Mesendoderm (in vitro differentiated cells): ENCODE data around the gene TET1. TPM values are rescaled to one million over a fixed set of nuclear protein-coding genes. Genes with fewer than 3 reads are reported as not detected.
"Not testable (repeated sequence)": the region's sequence is repeated elsewhere in the genome, so short reads cannot be mapped to it uniquely, and the experiment has no call there.

Experiments used
- DNase-seq: peaks from one replicate; pipeline ENCODE4 v3.0.0; 2013
- H2AK5ac ChIP-seq: 2 replicates; pipeline ENCODE4 v1.6.1; 2013; ENCODE audit warnings: low read length, inconsistent platforms
- H2BK120ac ChIP-seq: 2 replicates; pipeline ENCODE4 v1.6.1; 2013; ENCODE audit warnings: low read depth, mild to moderate bottlenecking, low read length, moderate library complexity, mixed read lengths
- H2BK15ac ChIP-seq: replicated peaks from 2 replicates; pipeline ENCODE4 v1.6.1; 2013; ENCODE audit warnings: low read depth, mild to moderate bottlenecking, moderate library complexity
- H2BK5ac ChIP-seq: 2 replicates; pipeline ENCODE4 v1.6.1; 2013; ENCODE audit warnings: low read length, inconsistent platforms
- H3K18ac ChIP-seq: 2 replicates; pipeline ENCODE4 v1.6.1; 2013; ENCODE audit warnings: mild to moderate bottlenecking, low read length, mixed read lengths
- H3K23ac ChIP-seq: one replicate; pipeline ENCODE4 v1.6.1; 2013; ENCODE audit warnings: low read length
- H3K27ac ChIP-seq: 2 replicates; pipeline ENCODE4 v1.5.1; 2013; ENCODE audit warnings: low read depth, mild to moderate bottlenecking, inconsistent platforms, low read length, moderate library complexity
- H3K27me3 ChIP-seq: 2 replicates; pipeline ENCODE4 v1.6.1; 2013; ENCODE audit warnings: low read length, control low read depth, mild to moderate bottlenecking, inconsistent platforms; ENCODE audit not compliant: insufficient read depth, poor library complexity
- H3K36me3 ChIP-seq: 2 replicates; pipeline ENCODE4 v1.6.1; 2013; ENCODE audit warnings: low read length, inconsistent platforms; ENCODE audit not compliant: control insufficient read depth, insufficient read depth
- H3K4ac ChIP-seq: one replicate; pipeline ENCODE4 v1.6.1; 2013; ENCODE audit warnings: low read depth, mild to moderate bottlenecking, low read length, moderate library complexity
- H3K4me1 ChIP-seq: 2 replicates; pipeline ENCODE4 v1.6.1; 2013; ENCODE audit warnings: low read depth, low read length, inconsistent platforms; ENCODE audit not compliant: control insufficient read depth
- H3K4me2 ChIP-seq: 2 replicates; pipeline ENCODE4 v1.6.1; 2013; ENCODE audit warnings: low read length
- H3K4me3 ChIP-seq: 2 replicates; pipeline ENCODE4 v1.5.1; 2013; ENCODE audit warnings: mild to moderate bottlenecking, low read length
- H3K56ac ChIP-seq: one replicate; pipeline ENCODE4 v1.6.1; 2013; ENCODE audit warnings: low read length
- H3K79me1 ChIP-seq: 2 replicates; pipeline ENCODE4 v1.6.1; 2013; ENCODE audit warnings: low read length, inconsistent platforms
- H3K79me2 ChIP-seq: 2 replicates; pipeline ENCODE4 v1.6.1; 2013; ENCODE audit warnings: mild to moderate bottlenecking, low read length; ENCODE audit not compliant: control insufficient read depth, insufficient read depth
- H3K9ac ChIP-seq: 2 replicates; pipeline ENCODE4 v1.6.1; 2013; ENCODE audit warnings: low read length, inconsistent platforms
- H4K5ac ChIP-seq: one replicate; pipeline ENCODE4 v1.6.1; 2013; ENCODE audit warnings: low read length
- H4K8ac ChIP-seq: one replicate; pipeline ENCODE4 v1.6.1; 2013; ENCODE audit warnings: low read depth, mild to moderate bottlenecking, control low read depth, low read length, moderate library complexity
- WGBS: extraction: QIAGEN DNeasy Blood & Tissue Kit; methylation state at CpG from one replicate; pipeline ENCODE4 v1.1.7; 2013; ENCODE audit warnings: low lambda C conversion rate, missing lambda C conversion rate; ENCODE audit not compliant: insufficient coverage; ENCODE audit errors: extremely low coverage; 5-methylcytosine and 5-hydroxymethylcytosine counted together
- polyA plus RNA-seq, 2 experiments: library from polyadenylated mRNA; stranded (reverse); fragments of 200-250 nt; gene quantifications; one replicate each; pipeline ENCODE4 v1.2.3, GENCODE V29; 2013

The TET1 gene
- polyA plus RNA-seq (2013, experiment 1 of 2): 22.9 TPM
- polyA plus RNA-seq (2013, experiment 2 of 2): 23.2 TPM

- DNase-seq: peak; percentile 94
- Histone ChIP-seq H3K4me1 (peaks cover 2% of the 10 kb centered on the region), H2BK15ac (no peak within 1 kb of the TSS), H4K8ac (peak within 1 kb of the TSS; percentile 95), H3K23ac (peak within 1 kb of the TSS; percentile 97), H2BK120ac (peak within 1 kb of the TSS; percentile 33), H2BK5ac (peak within 1 kb of the TSS; percentile 76), H3K36me3 (no peaks in the 10 kb centered on the region), H3K27ac (peak within 1 kb of the TSS; percentile 88), H3K18ac (peak within 1 kb of the TSS; percentile 100), H3K9ac (peak within 1 kb of the TSS; percentile 98), H3K4ac (peak within 1 kb of the TSS; percentile 95), H2AK5ac (no peak within 1 kb of the TSS), H3K4me3 (peak within 1 kb of the TSS; percentile 99), H3K79me2 (peaks cover 46% of the 10 kb centered on the region), H3K79me1 (peaks cover 3% of the 10 kb centered on the region), H3K27me3 (no peaks in the 10 kb centered on the region), H3K56ac (peak within 1 kb of the TSS; percentile 94), H4K5ac (no peak within 1 kb of the TSS), H3K4me2 (peak within 1 kb of the TSS; percentile 59)
- no CpG with 5 or more reads among the region's 66 CpGs for WGBS
These were observed at the start of gene TET1 for GRCh38 chr10:68560186-68560942. TSS of gene TET1 (plus strand) at chr10:68560337. CDS start at chr10:68572339, 12,002 bp downstream.

GRCh38 chr10:68516216-68516615, 43.9 kb upstream of the TET1 start:
- H3K4me2 ChIP-seq, H3K36me3 ChIP-seq, H2AK5ac ChIP-seq, H3K23ac ChIP-seq, H3K4me3 ChIP-seq, H3K79me2 ChIP-seq, H3K27me3 ChIP-seq, H2BK5ac ChIP-seq, H2BK15ac ChIP-seq, H4K8ac ChIP-seq, H4K5ac ChIP-seq, DNase-seq, H3K27ac ChIP-seq, H3K79me1 ChIP-seq, H3K56ac ChIP-seq, H3K4me1 ChIP-seq, H2BK120ac ChIP-seq, H3K9ac ChIP-seq, H3K18ac ChIP-seq, H3K4ac ChIP-seq: not testable (repeated sequence)
- no CpG with 5 or more reads among the region's 2 CpGs for WGBS

GRCh38 chr10:68516766-68517165, 43.4 kb upstream of the TET1 start:
- Histone ChIP-seq H3K9ac (no peak overlapping the region), H3K79me1 (no peaks in the 10 kb centered on the region), H2BK5ac (no peak overlapping the region), H3K79me2 (no peaks in the 10 kb centered on the region), H2BK120ac (no peak overlapping the region), H3K4ac (no peak overlapping the region), H4K8ac (no peak overlapping the region), H3K23ac (no peak overlapping the region), H3K56ac (no peak overlapping the region), H3K18ac (no peak overlapping the region), H3K27ac (no peak overlapping the region), H3K4me1 (no peaks in the 10 kb centered on the region), H3K4me3 (no peak overlapping the region), H2BK15ac (no peak overlapping the region), H4K5ac (no peak overlapping the region), H2AK5ac (no peak overlapping the region), H3K4me2 (no peak overlapping the region), H3K27me3 (no peaks in the 10 kb centered on the region), H3K36me3 (no peaks in the 10 kb centered on the region)
- DNase-seq: no peak
- no CpG with 5 or more reads among the region's 4 CpGs for whole genome bisulfite sequencing

- Histone ChIP-seq H3K27me3 (no peaks in the 10 kb centered on the region), H3K79me2 (no peaks in the 10 kb centered on the region), H2BK120ac (no peak overlapping the region), H3K4me2 (no peak overlapping the region), H3K56ac (no peak overlapping the region), H4K8ac (no peak overlapping the region), H3K23ac (no peak overlapping the region), H3K79me1 (no peaks in the 10 kb centered on the region), H2BK15ac (no peak overlapping the region), H4K5ac (no peak overlapping the region), H3K36me3 (no peaks in the 10 kb centered on the region), H3K4ac (no peak overlapping the region), H2BK5ac (no peak overlapping the region), H3K9ac (no peak overlapping the region), H3K4me3 (no peak overlapping the region), H3K27ac (no peak overlapping the region), H2AK5ac (no peak overlapping the region), H3K4me1 (no peaks in the 10 kb centered on the region), H3K18ac (no peak overlapping the region)
- WGBS: no CpG with 5 or more reads among the region's 5 CpGs
- no peak for DNase-seq
These were observed 42.9 kb upstream of the TET1 start for GRCh38 chr10:68517188-68517587.

GRCh38 chr10:68518609-68519008, 41.5 kb upstream of the TET1 start:
- H3K36me3 ChIP-seq, H4K5ac ChIP-seq, H3K4ac ChIP-seq, H3K18ac ChIP-seq, H2BK5ac ChIP-seq, H3K9ac ChIP-seq, H4K8ac ChIP-seq, H3K79me1 ChIP-seq, H2BK120ac ChIP-seq, H3K27ac ChIP-seq, H3K23ac ChIP-seq, H3K79me2 ChIP-seq, H3K4me1 ChIP-seq, H3K4me2 ChIP-seq, H2AK5ac ChIP-seq, H2BK15ac ChIP-seq, H3K56ac ChIP-seq, H3K4me3 ChIP-seq, DNase-seq, H3K27me3 ChIP-seq: not testable (repeated sequence)
- WGBS: no CpG with 5 or more reads among the region's 11 CpGs
